ENCODE data around the gene USP34.

DNA sequence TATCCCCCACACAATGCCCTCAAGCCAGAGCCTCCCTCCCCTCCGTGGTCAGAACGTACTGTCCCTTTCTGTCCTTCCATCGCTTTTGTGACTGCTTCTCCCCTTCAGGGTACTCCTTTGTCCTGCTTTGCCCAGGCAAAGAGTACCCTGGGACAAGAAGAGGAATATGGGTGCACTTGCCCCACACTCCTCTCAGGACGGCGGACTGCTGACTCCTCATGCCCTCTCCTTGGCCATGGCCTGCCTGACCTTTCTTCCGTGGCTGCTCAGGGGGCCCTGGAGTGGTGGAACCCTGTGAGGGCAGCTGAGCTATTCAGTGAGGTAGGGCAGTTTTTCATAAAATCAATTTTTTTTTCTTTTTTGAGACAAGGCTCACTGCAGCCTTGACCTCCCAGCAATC is 290.2 kb downstream of the USP34 start:
- TF ChIP-seq, protein P1, sequence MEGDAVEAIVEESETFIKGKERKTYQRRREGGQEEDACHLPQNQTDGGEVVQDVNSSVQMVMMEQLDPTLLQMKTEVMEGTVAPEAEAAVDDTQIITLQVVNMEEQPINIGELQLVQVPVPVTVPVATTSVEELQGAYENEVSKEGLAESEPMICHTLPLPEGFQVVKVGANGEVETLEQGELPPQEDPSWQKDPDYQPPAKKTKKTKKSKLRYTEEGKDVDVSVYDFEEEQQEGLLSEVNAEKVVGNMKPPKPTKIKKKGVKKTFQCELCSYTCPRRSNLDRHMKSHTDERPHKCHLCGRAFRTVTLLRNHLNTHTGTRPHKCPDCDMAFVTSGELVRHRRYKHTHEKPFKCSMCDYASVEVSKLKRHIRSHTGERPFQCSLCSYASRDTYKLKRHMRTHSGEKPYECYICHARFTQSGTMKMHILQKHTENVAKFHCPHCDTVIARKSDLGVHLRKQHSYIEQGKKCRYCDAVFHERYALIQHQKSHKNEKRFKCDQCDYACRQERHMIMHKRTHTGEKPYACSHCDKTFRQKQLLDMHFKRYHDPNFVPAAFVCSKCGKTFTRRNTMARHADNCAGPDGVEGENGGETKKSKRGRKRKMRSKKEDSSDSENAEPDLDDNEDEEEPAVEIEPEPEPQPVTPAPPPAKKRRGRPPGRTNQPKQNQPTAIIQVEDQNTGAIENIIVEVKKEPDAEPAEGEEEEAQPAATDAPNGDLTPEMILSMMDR (conservative IDR thresholded peaks at IDR 0.05 in 1 of 2, IDR thresholded peaks at IDR 0.05 in 1 of 2; ENCODE audit: low read depth in 1 of 2, low read length in 2 of 2): no peak
- no peak for TF ChIP-seq EZH2 (IDR thresholded peaks at IDR 0.05; ENCODE audit: low read length, missing control alignments)
